ENCODE data around the gene CALCB.
"Not testable (repeated sequence)": the region's sequence is repeated elsewhere in the genome, so short reads cannot be mapped to it uniquely, and the experiment has no call there.

Gene CALCB

DNA sequence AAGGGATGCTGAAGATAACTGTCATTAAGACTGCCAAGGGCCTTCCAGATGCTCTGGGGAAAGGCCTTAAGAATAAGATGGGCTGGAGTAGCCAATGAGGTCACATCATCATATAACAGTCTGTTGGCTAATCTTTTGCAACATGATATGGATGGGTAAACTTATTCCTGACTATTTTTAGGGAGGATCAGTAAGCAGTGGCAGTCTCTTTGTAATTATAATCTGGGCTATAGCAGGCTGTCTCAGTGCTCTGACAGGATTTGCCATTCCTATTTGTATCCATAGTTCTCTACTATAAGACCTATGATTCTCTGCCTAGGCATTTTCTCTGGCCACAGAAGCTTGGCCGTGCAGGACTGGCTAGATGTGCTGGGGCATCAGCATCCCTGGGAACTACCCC is 16.1 kb upstream of the CALCB start:
- Histone ChIP-seq H3K4me1 (ENCODE audit: control insufficient read depth, low read length) (no peaks in the 10 kb centered on the region), H3K4me2 (ENCODE audit: low read length) (no peak overlapping the region), H3K79me2 (ENCODE audit: control insufficient read depth, low read length) (no peaks in the 10 kb centered on the region), H3K27ac (ENCODE audit: low read depth, low read length) (no peak overlapping the region), H3K9me2 (replicated peaks; ENCODE audit: control insufficient read depth, low read length) (no peaks in the 10 kb centered on the region), H3K4me3 (ENCODE audit: low read length) (no peak overlapping the region), H3K36me3 (ENCODE audit: control insufficient read depth, low read length) (no peaks in the 10 kb centered on the region), H3K27me3 (ENCODE audit: control insufficient read depth, low read length) (no peaks in the 10 kb centered on the region; the same call in 1 of the 2 replicates), H3F3A (ENCODE audit: control insufficient read depth, insufficient read depth) (no peaks in the 10 kb centered on the region), H3K9me3 (ENCODE audit: control insufficient read depth, insufficient read depth, low read length) (no peaks in the 10 kb centered on the region), H4K20me1 (ENCODE audit: control insufficient read depth, insufficient read depth, low read depth, low read length) (no peaks in the 10 kb centered on the region)
- no peak for TF ChIP-seq EZH2phosphoT487 (IDR thresholded peaks at IDR 0.05; ENCODE audit: borderline replicate concordance, low read length)
- TF ChIP-seq, protein P1, sequence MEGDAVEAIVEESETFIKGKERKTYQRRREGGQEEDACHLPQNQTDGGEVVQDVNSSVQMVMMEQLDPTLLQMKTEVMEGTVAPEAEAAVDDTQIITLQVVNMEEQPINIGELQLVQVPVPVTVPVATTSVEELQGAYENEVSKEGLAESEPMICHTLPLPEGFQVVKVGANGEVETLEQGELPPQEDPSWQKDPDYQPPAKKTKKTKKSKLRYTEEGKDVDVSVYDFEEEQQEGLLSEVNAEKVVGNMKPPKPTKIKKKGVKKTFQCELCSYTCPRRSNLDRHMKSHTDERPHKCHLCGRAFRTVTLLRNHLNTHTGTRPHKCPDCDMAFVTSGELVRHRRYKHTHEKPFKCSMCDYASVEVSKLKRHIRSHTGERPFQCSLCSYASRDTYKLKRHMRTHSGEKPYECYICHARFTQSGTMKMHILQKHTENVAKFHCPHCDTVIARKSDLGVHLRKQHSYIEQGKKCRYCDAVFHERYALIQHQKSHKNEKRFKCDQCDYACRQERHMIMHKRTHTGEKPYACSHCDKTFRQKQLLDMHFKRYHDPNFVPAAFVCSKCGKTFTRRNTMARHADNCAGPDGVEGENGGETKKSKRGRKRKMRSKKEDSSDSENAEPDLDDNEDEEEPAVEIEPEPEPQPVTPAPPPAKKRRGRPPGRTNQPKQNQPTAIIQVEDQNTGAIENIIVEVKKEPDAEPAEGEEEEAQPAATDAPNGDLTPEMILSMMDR (IDR thresholded peaks at IDR 0.05; ENCODE audit: low read depth, low read length, poor library complexity, severe bottlenecking): no peak

- no peaks in the 10 kb centered on the region for H3K4me1 ChIP-seq (ENCODE audit: control insufficient read depth, low read length)
- no peaks in the 10 kb centered on the region for H3K27me3 ChIP-seq (ENCODE audit: control insufficient read depth, low read length)
- no peaks in the 10 kb centered on the region for H3K79me2 ChIP-seq (ENCODE audit: control insufficient read depth, low read length)
- H4K20me1 ChIP-seq (ENCODE audit: control insufficient read depth, insufficient read depth, low read depth, low read length): no peaks in the 10 kb centered on the region
- no peak overlapping the region for H3K4me3 ChIP-seq (ENCODE audit: low read length)
- H3K4me2 ChIP-seq (ENCODE audit: low read length): no peak overlapping the region
- H3K27ac ChIP-seq (ENCODE audit: low read depth, low read length): no peak overlapping the region
- TF ChIP-seq, protein P1 (IDR thresholded peaks at IDR 0.05; ENCODE audit: low read depth, low read length, poor library complexity, severe bottlenecking): no peak
- no peak for TF ChIP-seq EZH2phosphoT487 (IDR thresholded peaks at IDR 0.05; ENCODE audit: borderline replicate concordance, low read length)
- no peaks in the 10 kb centered on the region for H3F3A ChIP-seq (ENCODE audit: control insufficient read depth, insufficient read depth)
- no peaks in the 10 kb centered on the region for H3K9me3 ChIP-seq (ENCODE audit: control insufficient read depth, insufficient read depth, low read length)
- no peaks in the 10 kb centered on the region for H3K9me2 ChIP-seq (replicated peaks; ENCODE audit: control insufficient read depth, low read length)
- no peaks in the 10 kb centered on the region for H3K36me3 ChIP-seq (ENCODE audit: control insufficient read depth, low read length)
Observed at GRCh38 chr11:15059132-15059915, 14.1 kb upstream of the CALCB start.

DNA sequence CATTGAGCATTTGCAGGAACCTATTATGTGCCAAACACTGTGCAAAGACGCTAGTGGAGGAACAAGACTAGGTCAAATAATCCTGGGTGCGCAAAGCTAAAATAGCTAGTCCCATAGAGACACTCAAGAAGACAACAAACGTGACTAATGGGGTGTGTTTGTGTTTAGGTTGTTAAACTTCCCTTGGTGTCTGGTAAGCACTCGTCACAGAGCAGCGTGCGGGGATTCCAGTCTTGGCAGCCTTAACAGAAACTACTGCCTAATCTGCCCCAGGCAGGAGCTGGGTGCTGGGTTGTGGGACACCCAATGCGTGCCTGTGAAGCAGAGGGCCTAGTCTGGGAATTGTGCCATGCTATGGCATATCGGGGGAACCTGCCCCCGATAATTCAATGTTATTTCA is 10.8 kb upstream of the CALCB start:
- Histone ChIP-seq H3K27me3 (ENCODE audit: control insufficient read depth, low read length) (no peaks in the 10 kb centered on the region), H3K27ac (ENCODE audit: low read depth, low read length) (no peak overlapping the region), H3K4me1 (ENCODE audit: control insufficient read depth, low read length) (no peaks in the 10 kb centered on the region), H3K9me3 (ENCODE audit: control insufficient read depth, insufficient read depth, low read length) (no peaks in the 10 kb centered on the region), H3K4me3 (ENCODE audit: low read length) (no peak overlapping the region), H4K20me1 (ENCODE audit: control insufficient read depth, insufficient read depth, low read depth, low read length) (no peaks in the 10 kb centered on the region), H3F3A (ENCODE audit: control insufficient read depth, insufficient read depth) (no peaks in the 10 kb centered on the region), H3K79me2 (ENCODE audit: control insufficient read depth, low read length) (no peaks in the 10 kb centered on the region), H3K4me2 (ENCODE audit: low read length) (no peak overlapping the region), H3K9me2 (replicated peaks; ENCODE audit: control insufficient read depth, low read length) (no peaks in the 10 kb centered on the region), H3K36me3 (ENCODE audit: control insufficient read depth, low read length) (no peaks in the 10 kb centered on the region)
- TF ChIP-seq, protein P1 (IDR thresholded peaks at IDR 0.05; ENCODE audit: low read depth, low read length, poor library complexity, severe bottlenecking): no peak
- no peak for TF ChIP-seq EZH2phosphoT487 (IDR thresholded peaks at IDR 0.05; ENCODE audit: borderline replicate concordance, low read length)

- H3K36me3 ChIP-seq (ENCODE audit: control insufficient read depth, low read length); H3K4me3 ChIP-seq (ENCODE audit: low read length); H3K4me1 ChIP-seq (ENCODE audit: control insufficient read depth, low read length); H3F3A ChIP-seq (ENCODE audit: control insufficient read depth, insufficient read depth); H3K9me2 ChIP-seq (replicated peaks; ENCODE audit: control insufficient read depth, low read length); H3K9me3 ChIP-seq (ENCODE audit: control insufficient read depth, insufficient read depth, low read length); H3K79me2 ChIP-seq (ENCODE audit: control insufficient read depth, low read length); H3K4me2 ChIP-seq (ENCODE audit: low read length); H3K27ac ChIP-seq (ENCODE audit: low read depth, low read length); H4K20me1 ChIP-seq (ENCODE audit: control insufficient read depth, insufficient read depth, low read depth, low read length); H3K27me3 ChIP-seq (ENCODE audit: control insufficient read depth, low read length): not testable (repeated sequence)
Observed at GRCh38 chr11:15069751-15070150, 3.6 kb upstream of the CALCB start.

Data from DOHH2 (cell line).